ENCODE results near the gene LIX1L. TPM values are rescaled to one million over a fixed set of nuclear protein-coding genes. Genes with fewer than 3 reads are reported as not detected.

The LIX1L gene
- total RNA-seq, 4 donors from 2014 or later: 30.8 to 57.1 (median 41.5) TPM

DNA sequence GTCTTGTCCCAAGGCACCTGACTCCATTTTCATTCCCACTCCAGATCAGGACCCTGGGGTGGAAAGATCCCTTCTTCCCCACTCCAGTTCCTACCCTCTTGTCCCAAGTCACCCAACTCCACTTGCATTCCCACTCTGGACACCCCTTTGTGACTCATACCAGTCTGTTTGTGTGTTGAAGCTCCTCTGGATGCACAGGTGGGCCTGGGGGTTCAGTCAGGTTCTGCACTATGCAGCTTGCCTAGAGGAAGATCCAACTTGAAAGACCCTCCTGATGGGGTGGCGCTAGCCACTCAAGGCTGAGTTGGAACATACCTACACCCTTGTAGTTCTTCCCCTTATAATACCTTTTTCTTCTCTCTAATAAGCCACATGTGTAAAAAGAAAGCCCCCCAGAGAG lies 62.3 kb downstream of the LIX1L start:
- no peak overlapping the region for H3K4me3 ChIP-seq
- no peaks in the 10 kb centered on the region for H3K9me3 ChIP-seq
- H3K4me1 ChIP-seq: peaks cover 0 to 30% (median 21%) of the 10 kb centered on the region in 4 donors
- DNase-seq (ENCODE audit: low spot score in 2 of 2): no peak
- no peak overlapping the region for H3K27ac ChIP-seq
- TF ChIP-seq, protein P1, sequence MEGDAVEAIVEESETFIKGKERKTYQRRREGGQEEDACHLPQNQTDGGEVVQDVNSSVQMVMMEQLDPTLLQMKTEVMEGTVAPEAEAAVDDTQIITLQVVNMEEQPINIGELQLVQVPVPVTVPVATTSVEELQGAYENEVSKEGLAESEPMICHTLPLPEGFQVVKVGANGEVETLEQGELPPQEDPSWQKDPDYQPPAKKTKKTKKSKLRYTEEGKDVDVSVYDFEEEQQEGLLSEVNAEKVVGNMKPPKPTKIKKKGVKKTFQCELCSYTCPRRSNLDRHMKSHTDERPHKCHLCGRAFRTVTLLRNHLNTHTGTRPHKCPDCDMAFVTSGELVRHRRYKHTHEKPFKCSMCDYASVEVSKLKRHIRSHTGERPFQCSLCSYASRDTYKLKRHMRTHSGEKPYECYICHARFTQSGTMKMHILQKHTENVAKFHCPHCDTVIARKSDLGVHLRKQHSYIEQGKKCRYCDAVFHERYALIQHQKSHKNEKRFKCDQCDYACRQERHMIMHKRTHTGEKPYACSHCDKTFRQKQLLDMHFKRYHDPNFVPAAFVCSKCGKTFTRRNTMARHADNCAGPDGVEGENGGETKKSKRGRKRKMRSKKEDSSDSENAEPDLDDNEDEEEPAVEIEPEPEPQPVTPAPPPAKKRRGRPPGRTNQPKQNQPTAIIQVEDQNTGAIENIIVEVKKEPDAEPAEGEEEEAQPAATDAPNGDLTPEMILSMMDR (IDR thresholded peaks at IDR 0.05): no peak
- TF ChIP-seq POLR2A (IDR thresholded peaks at IDR 0.05): no peak
- TF ChIP-seq EP300 (IDR thresholded peaks at IDR 0.05): no peak
- peaks cover 0 to 35% (median 0%) of the 10 kb centered on the region in 3 donors for H3K36me3 ChIP-seq
- WGBS, 2 donors: 100% methylated on average over 1 of the region's 1 CpG
- H3K27me3 ChIP-seq: no peaks in the 10 kb centered on the region

DNA sequence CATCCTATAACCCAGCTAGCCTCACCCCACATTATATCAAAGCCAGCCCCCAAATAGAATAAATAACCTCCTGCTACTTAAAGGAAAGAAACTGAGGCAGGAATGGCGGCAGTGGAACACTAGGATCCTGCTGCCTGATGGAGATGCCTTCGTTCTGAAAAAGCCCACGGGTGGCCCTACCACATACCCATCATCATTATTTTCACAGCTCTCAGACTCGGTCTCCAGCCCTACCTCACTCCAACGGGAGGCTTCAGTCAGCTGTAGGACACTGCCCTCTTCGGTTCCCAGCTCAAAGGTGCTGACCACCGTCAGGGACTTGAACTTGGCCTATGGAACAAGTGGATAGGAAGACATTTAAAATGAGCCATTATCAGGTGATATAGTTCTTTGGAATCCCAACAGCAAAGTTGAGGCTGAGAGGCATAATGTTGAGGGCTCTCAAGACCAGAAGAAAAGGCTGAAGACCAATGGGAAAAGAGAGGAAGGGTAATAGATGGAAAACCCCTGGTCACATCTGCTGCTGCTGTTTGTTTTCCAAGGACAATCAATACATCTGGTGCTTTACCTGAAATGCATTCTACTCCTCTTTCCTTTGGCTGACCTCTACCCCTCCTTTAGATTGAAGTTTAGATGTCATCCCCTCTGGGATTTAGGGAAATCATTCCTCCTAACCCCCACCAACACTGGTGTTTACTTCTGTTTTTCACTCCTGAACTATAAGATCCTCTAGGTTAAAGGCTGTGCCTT lies 64.3 kb downstream of the LIX1L start:
- WGBS, 2 donors: 86 to 87% methylated on average over 7 of the region's 7 CpGs
- H3K27me3 ChIP-seq: no peaks in the 10 kb centered on the region
- no peak for DNase-seq (ENCODE audit: low spot score in 2 of 2)
- H3K36me3 ChIP-seq: peaks cover 0 to 24% (median 0%) of the 10 kb centered on the region in 3 donors
- TF ChIP-seq POLR2A (IDR thresholded peaks at IDR 0.05) (no peak), EP300 (IDR thresholded peaks at IDR 0.05) (no peak)
- TF ChIP-seq, protein P1 (IDR thresholded peaks at IDR 0.05): no peak
- peak overlapping the region; percentile 73 to 94 (median 86) for H3K27ac ChIP-seq
- H3K4me1 ChIP-seq: peaks cover 0 to 30% (median 21%) of the 10 kb centered on the region in 4 donors
- H3K9me3 ChIP-seq: no peaks in the 10 kb centered on the region
- H3K4me3 ChIP-seq: no peak overlapping the region

DNA sequence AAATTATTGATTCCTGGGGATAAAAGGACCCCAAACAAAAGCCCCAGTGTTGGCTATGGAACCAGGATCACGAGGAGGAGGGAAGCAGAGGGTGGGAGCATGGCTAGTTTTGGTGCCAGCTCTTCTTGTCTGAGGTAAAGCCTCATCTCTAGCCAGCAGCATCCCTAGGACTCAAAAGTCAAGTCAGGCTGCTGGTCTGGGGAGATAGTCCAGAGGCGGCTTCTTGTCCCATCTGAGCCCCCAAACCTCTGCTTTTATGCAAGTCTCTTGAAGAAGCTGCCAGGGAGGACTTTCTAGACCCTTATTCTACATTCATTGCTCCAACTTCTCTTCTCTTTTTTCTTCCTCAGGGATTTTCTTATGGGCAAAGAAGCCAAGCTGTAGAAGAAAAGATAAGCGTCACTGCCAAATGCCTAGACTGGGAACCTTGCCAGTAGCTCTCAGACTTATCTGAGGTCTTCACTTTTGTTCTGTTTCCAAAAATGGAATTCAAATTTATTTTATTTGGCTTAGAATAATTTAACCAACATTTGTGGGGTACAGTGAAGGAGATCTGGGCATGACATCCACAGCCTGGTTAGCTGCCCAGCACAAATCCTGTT lies 65.2 kb downstream of the LIX1L start:
- no peak for TF ChIP-seq EP300 (IDR thresholded peaks at IDR 0.05)
- TF ChIP-seq, protein P1 (IDR thresholded peaks at IDR 0.05): no peak
- TF ChIP-seq POLR2A (IDR thresholded peaks at IDR 0.05): no peak
- Histone ChIP-seq H3K27me3 (no peaks in the 10 kb centered on the region), H3K36me3 (peaks cover 0 to 16% (median 0%) of the 10 kb centered on the region in 3 donors), H3K9me3 (no peaks in the 10 kb centered on the region), H3K4me1 (peaks cover 0 to 30% (median 21%) of the 10 kb centered on the region in 4 donors), H3K4me3 (peak overlapping the region in 1 of 4 donors; percentile 20), H3K27ac (peak overlapping the region; percentile 73 to 94 (median 86))
- 30 to 40% methylated on average over 3 of the region's 3 CpGs for WGBS, 2 donors
- DNase-seq (ENCODE audit: low spot score in 2 of 2): peak in 1 of 2 donors; percentile 40

DNA sequence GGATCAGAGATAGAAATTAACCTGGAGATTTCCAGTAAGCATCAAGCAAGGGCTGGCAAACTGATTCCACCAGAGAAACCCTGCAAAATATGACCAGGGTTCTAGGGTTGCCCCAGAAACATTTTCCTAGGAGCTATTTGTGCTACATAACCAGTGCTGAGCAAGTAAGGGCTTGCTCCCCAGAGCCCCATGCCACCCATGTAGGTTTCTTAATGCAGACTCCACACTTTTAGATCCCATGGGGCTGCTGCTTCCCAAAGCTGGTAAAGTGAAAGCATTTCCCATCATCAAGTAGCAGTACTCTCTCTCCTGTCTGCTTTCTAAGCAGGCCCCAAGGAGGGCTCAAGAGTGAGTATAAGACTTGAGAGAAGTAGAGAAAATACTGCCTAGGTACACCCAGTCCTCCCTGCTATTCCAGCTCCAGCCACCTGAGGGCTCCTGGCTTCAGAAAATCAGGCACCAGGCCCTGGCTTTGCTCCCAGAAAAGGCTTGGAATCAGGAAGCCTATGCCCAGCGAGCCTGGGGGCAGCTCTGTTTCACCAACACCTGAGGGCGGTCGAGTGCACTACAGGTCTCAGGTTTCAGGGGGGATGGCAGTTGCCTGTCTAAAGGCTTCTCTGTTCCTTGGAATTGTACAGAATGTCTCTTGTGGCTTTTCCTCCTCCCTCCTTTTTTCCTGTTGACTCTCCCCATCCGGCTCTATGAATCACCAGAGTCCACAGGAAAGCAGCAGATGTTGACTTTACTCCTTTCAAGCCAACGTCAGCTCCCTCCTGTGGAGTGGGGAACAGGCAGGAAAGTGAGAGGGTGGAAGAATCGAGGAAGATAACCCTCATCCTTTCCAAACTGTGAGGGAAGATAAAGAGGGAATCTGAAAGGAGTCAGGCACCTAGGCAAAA lies 66.0 kb downstream of the LIX1L start:
- TF ChIP-seq POLR2A (IDR thresholded peaks at IDR 0.05): peak in 1 of 2 donors; percentile 49
- TF ChIP-seq, protein P1 (IDR thresholded peaks at IDR 0.05): peak; percentile 90 to 98 (median 94)
- TF ChIP-seq EP300 (IDR thresholded peaks at IDR 0.05): peak; percentile 57 to 89
- peak; percentile 96 to 99 for DNase-seq (ENCODE audit: low spot score in 2 of 2)
- peak overlapping the region; percentile 73 to 94 (median 86) for H3K27ac ChIP-seq
- WGBS, 2 donors: 1 to 5% methylated on average over 6 of the region's 6 CpGs
- H3K27me3 ChIP-seq: no peaks in the 10 kb centered on the region
- H3K9me3 ChIP-seq: no peaks in the 10 kb centered on the region
- peaks cover 0 to 10% (median 0%) of the 10 kb centered on the region in 3 donors for H3K36me3 ChIP-seq
- H3K4me1 ChIP-seq: peaks cover 0 to 32% (median 21%) of the 10 kb centered on the region in 4 donors
- H3K4me3 ChIP-seq: peak overlapping the region in 1 of 4 donors; percentile 20
